Right lobe of liver (tissue), 4 donors: ENCODE measurements around the gene CPA3.

Experiments used
- CTCF ChIP-seq, 4 donors: fragments of 200-600 bp in 3 of 4; fragments of 450-650 bp in 1 of 4; IDR thresholded peaks; one replicate each; pipeline versions ENCODE4 v1.5.1 to v1.8.0; 2016 to 2022; ENCODE audit warnings: antibody characterized with exemption in 4 of 4, mild to moderate bottlenecking in 2 of 4
- POLR2A ChIP-seq: fragments of 450-650 bp; IDR thresholded peaks from one replicate; pipeline ENCODE4 v1.6.1; 2017; ENCODE audit warnings: antibody characterized with exemption, mild to moderate bottlenecking
- donor health status: DM: no; HTN: no; CAD: no.
- donor health status: DM: no; HTN: no; CAD: no.
- donor health status: DM: no; HTN: yes; CAD: no.

DNA sequence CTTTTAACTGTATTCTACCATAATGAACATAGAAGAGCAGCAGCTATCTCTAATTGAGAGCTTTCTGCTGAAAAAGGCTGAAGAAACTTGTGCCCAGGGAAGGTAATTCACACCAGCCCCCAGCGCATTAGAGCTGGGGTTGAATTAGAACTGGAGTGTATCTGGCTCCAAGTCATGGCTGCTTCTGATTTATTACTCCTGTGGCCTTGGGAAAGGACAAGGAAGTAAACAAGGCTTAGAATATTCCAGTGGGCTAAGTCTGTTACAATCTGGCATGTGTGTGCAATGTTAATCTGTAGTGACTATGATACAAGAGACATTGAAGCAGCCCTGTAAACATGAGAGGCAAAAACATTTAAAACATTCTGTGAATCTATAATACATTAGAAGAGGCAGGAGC lies 18.1 kb downstream of the CPA3 start:
- no peak for TF ChIP-seq POLR2A
- no peak for TF ChIP-seq CTCF (IDR thresholded peaks at IDR 0.05)
